Nucleus accumbens (tissue), 56 donors: ENCODE measurements around the gene ZNF236.

Experiments
- DNase-seq, 56 donors: peaks; one replicate each; lab custom pipeline; 2025; lab: John Stamatoyannopoulos, UW

ZNF236 gene

GRCh38 chr18:76997951-76998808 lies 175.8 kb downstream of the ZNF236 start:
- DNase-seq, result peak in 1 of 56 donors; percentile 49

GRCh38 chr18:76999077-76999476 lies 176.7 kb downstream of the ZNF236 start:
- no peak for DNase-seq

- DNase-seq, result peak in 17 of 56 donors; percentile 20 to 74 (median 39)
Measured at GRCh38 chr18:77000527-77000926, 178.2 kb downstream of the ZNF236 start.

- no peak for DNase-seq
Measured at GRCh38 chr18:77001041-77001440, 178.7 kb downstream of the ZNF236 start.

GRCh38 chr18:77001979-77002378 lies 179.6 kb downstream of the ZNF236 start:
- DNase-seq, result no peak

GRCh38 chr18:77002496-77002895 lies 180.1 kb downstream of the ZNF236 start:
- DNase-seq, result no peak

GRCh38 chr18:77003316-77003715 lies 181.0 kb downstream of the ZNF236 start:
- DNase-seq, result no peak

- DNase-seq, result peak in 2 of 56 donors; percentile 33 to 51
Measured at GRCh38 chr18:77004555-77005380, 182.4 kb downstream of the ZNF236 start.

- DNase-seq, result no peak
Measured at GRCh38 chr18:77005651-77006195, 183.4 kb downstream of the ZNF236 start.

GRCh38 chr18:77006305-77007175 lies 184.2 kb downstream of the ZNF236 start:
- peak in 4 of 56 donors; percentile 36 to 50 (median 44) for DNase-seq

- no peak for DNase-seq
Measured at GRCh38 chr18:77007251-77007650, 184.9 kb downstream of the ZNF236 start.

- no peak for DNase-seq
Measured at GRCh38 chr18:77008006-77008405, 185.6 kb downstream of the ZNF236 start.

- DNase-seq, result no peak
Measured at GRCh38 chr18:77008576-77009315, 186.4 kb downstream of the ZNF236 start.

GRCh38 chr18:77009675-77010074 lies 187.3 kb downstream of the ZNF236 start:
- no peak for DNase-seq

- DNase-seq, result no peak
Measured at GRCh38 chr18:77012120-77012519, 189.8 kb downstream of the ZNF236 start.

- DNase-seq, result no peak
Measured at GRCh38 chr18:77012806-77013541, 190.6 kb downstream of the ZNF236 start.

- DNase-seq, result peak in 23 of 56 donors; percentile 30 to 70 (median 50)
Measured at GRCh38 chr18:77013811-77014521, 191.6 kb downstream of the ZNF236 start.

GRCh38 chr18:77014538-77014937 lies 192.2 kb downstream of the ZNF236 start:
- no peak for DNase-seq
